Measurements from ENCODE around the gene ADGRL1. TPM values are rescaled to one million over a fixed set of nuclear protein-coding genes. Genes with fewer than 3 reads are reported as not detected.

ADGRL1 gene
- total RNA-seq, 3 donors from 2014 or later, result 29.2 to 54.6 (median 35.8) TPM

GRCh38 chr19:14156122-14156521 is 49.8 kb downstream of the ADGRL1 start:
- Histone ChIP-seq H3K4me1 (ENCODE audit: low read depth) (no peaks in the 10 kb centered on the region), H3K4me3 (no peak overlapping the region), H3K9me3 (no peaks in the 10 kb centered on the region), H3K36me3 (ENCODE audit: low read depth) (no peaks in the 10 kb centered on the region)
- no peak for ATAC-seq
- no peak for DNase-seq
- TF ChIP-seq CTCF (IDR thresholded peaks at IDR 0.05), result no peak
- intact Hi-C loops (cut with DNase I, micrococcal nuclease), result no loop called here

- DNase-seq, result no peak
- no peaks in the 10 kb centered on the region for H3K4me1 ChIP-seq (ENCODE audit: low read depth)
- intact Hi-C loops (cut with DNase I, micrococcal nuclease), result no loop called here
- TF ChIP-seq CTCF (IDR thresholded peaks at IDR 0.05), result no peak
- H3K4me3 ChIP-seq, result no peak overlapping the region
- no peaks in the 10 kb centered on the region for H3K9me3 ChIP-seq
- no peak for ATAC-seq
- H3K36me3 ChIP-seq (ENCODE audit: low read depth), result no peaks in the 10 kb centered on the region
Measured at GRCh38 chr19:14155371-14155770, 50.6 kb downstream of the ADGRL1 start.

GRCh38 chr19:14152713-14153112 is 53.3 kb downstream of the ADGRL1 start:
- Histone ChIP-seq H3K36me3 (ENCODE audit: low read depth) (no peaks in the 10 kb centered on the region), H3K4me1 (ENCODE audit: low read depth) (peaks cover 9% of the 10 kb centered on the region), H3K4me3 (no peak overlapping the region), H3K9me3 (no peaks in the 10 kb centered on the region)
- ATAC-seq (no peak), DNase-seq (no peak)
- intact Hi-C loops (cut with DNase I, micrococcal nuclease), result no loop called here
- TF ChIP-seq CTCF (IDR thresholded peaks at IDR 0.05), result no peak

- Histone ChIP-seq H3K4me3 (no peak overlapping the region), H3K9me3 (no peaks in the 10 kb centered on the region), H3K4me1 (ENCODE audit: low read depth) (peaks cover 9% of the 10 kb centered on the region), H3K36me3 (ENCODE audit: low read depth) (no peaks in the 10 kb centered on the region)
- no peak for ATAC-seq
- no peak for DNase-seq
- intact Hi-C loops (cut with DNase I, micrococcal nuclease), result no loop called here
- no peak for TF ChIP-seq CTCF (IDR thresholded peaks at IDR 0.05)
Measured at GRCh38 chr19:14150770-14151661, 55.0 kb downstream of the ADGRL1 start.

GRCh38 chr19:14150041-14150769 is 55.8 kb downstream of the ADGRL1 start:
- no peak overlapping the region for H3K4me3 ChIP-seq
- H3K9me3 ChIP-seq, result no peaks in the 10 kb centered on the region
- intact Hi-C loops (cut with DNase I, micrococcal nuclease), result no loop called here
- ATAC-seq (no peak), DNase-seq (no peak)
- peaks cover 9% of the 10 kb centered on the region for H3K4me1 ChIP-seq (ENCODE audit: low read depth)
- H3K36me3 ChIP-seq (ENCODE audit: low read depth), result no peaks in the 10 kb centered on the region
- TF ChIP-seq CTCF (IDR thresholded peaks at IDR 0.05), result no peak

Data from mucosa of descending colon (tissue), 3 donors.